PC-9 (cell line): ENCODE results near the gene LGALS1. TPM values are rescaled to one million over a fixed set of nuclear protein-coding genes. Genes with fewer than 3 reads are reported as not detected.

Experiments
- BruUV-seq: library from RNA; stranded (reverse); fragments of 400-500 nt; replicated peaks from 2 replicates; lab custom pipeline; 2021; lab: Mats Ljungman, UMichigan
- CTCF ChIA-PET: fragments of 300-600 bp; sonication (Branson Sonifier 250); formaldehyde crosslinking; loops from one replicate; lab custom pipeline; 2022; ENCODE audit warnings: antibody characterized with exemption; lab: Charles Lee
- POLR2A ChIA-PET: fragments of 300-600 bp; sonication (Branson Sonifier 250); formaldehyde crosslinking; loops from one replicate; lab custom pipeline; 2022; ENCODE audit warnings: antibody characterized with exemption; ENCODE audit not compliant: unreplicated experiment; lab: Charles Lee
- DNase-seq, 2 experiments: peaks; one replicate each; pipeline versions ENCODE4 v3.0.0 to v3.0.0-alpha.2; 2015 to 2022; ENCODE audit warnings: mixed read lengths in 1 of 2
- H2AFZ ChIP-seq: fragments of 200-600 bp; sonication (generic); 2 replicates; pipeline ENCODE4 v1.8.1; 2017; ENCODE audit warnings: antibody characterized with exemption
- H3F3A ChIP-seq: fragments of 200-600 bp; sonication (generic); 2 replicates; pipeline ENCODE4 v1.8.1; 2017; ENCODE audit warnings: antibody characterized with exemption, mild to moderate bottlenecking, low read depth; ENCODE audit not compliant: insufficient read depth
- H3K27ac ChIP-seq: fragments of 200-600 bp; sonication (generic); 2 replicates; pipeline ENCODE4 v1.6.1; 2016; ENCODE audit warnings: mixed run types
- H3K27me3 ChIP-seq: fragments of 200-600 bp; sonication (generic); 2 replicates; pipeline ENCODE4 v1.6.1; 2016; ENCODE audit warnings: low read depth, mixed run types; ENCODE audit not compliant: insufficient read depth
- H3K36me3 ChIP-seq: fragments of 200-600 bp; sonication (generic); 2 replicates; pipeline ENCODE4 v1.6.1; 2016; ENCODE audit warnings: low read depth, mixed run types
- H3K4me1 ChIP-seq: fragments of 200-600 bp; sonication (generic); replicated peaks from 2 replicates; pipeline ENCODE4 v1.6.1; 2016; ENCODE audit warnings: mixed run types; ENCODE audit not compliant: insufficient read depth
- H3K4me2 ChIP-seq: fragments of 200-600 bp; sonication (generic); 2 replicates; pipeline ENCODE4 v1.6.1; 2017; ENCODE audit warnings: mixed run types
- H3K4me3 ChIP-seq: fragments of 200-600 bp; sonication (generic); 2 replicates; pipeline ENCODE4 v1.6.1; 2016; ENCODE audit warnings: mixed run types
- H3K79me2 ChIP-seq: fragments of 200-600 bp; sonication (generic); 2 replicates; pipeline ENCODE4 v1.6.1; 2017; ENCODE audit warnings: low read depth, mixed run types
- H3K9me2 ChIP-seq: fragments of 200-600 bp; sonication (generic); 2 replicates; pipeline ENCODE4 v1.8.1; 2017; ENCODE audit warnings: mild to moderate bottlenecking; ENCODE audit not compliant: insufficient read depth
- H3K9me3 ChIP-seq: fragments of 200-600 bp; sonication (generic); 2 replicates; pipeline ENCODE4 v1.8.1; 2016; ENCODE audit warnings: low read depth; ENCODE audit not compliant: insufficient read depth
- H4K20me1 ChIP-seq: fragments of 200-600 bp; sonication (generic); 2 replicates; pipeline ENCODE4 v1.8.1; 2017; ENCODE audit not compliant: insufficient read depth
- CTCF ChIP-seq: fragments of 200-600 bp; sonication (generic); conservative IDR thresholded peaks from 2 replicates; pipeline ENCODE4 v1.6.1; 2017; ENCODE audit warnings: mixed run types, antibody characterized with exemption, mild to moderate bottlenecking, moderate library complexity
- EZH2 ChIP-seq: fragments of 200-600 bp; sonication (generic); IDR thresholded peaks from 2 replicates; pipeline ENCODE4 v1.8.0; 2017; ENCODE audit warnings: antibody characterized with exemption, low read depth
- intact Hi-C: fragments of 100-400 bp; cut with micrococcal nuclease; formaldehyde crosslinking; loops from one replicate; pipeline ENCODE4 v1.10.0; 2022; ENCODE audit not compliant: unreplicated experiment
- total RNA-seq: library from RNA; stranded (reverse); gene quantifications from 2 replicates; pipeline ENCODE4 v1.2.3, GENCODE V29; 2021

The LGALS1 gene
- total RNA-seq, 1 experiment from 2014 or later: 791 TPM

DNA sequence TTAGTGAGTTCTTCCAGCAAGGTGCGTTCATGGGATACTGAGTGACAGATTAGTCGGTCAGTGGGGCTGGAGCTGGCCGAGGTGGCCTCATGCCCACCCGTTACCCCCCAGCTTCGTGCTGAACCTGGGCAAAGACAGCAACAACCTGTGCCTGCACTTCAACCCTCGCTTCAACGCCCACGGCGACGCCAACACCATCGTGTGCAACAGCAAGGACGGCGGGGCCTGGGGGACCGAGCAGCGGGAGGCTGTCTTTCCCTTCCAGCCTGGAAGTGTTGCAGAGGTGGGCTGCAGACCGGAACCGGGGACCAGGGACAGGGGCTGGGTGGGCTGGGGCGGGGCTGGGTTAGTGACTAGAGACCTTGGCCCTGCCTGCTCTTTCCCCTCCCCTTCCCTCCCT is 2.9 kb downstream of the LGALS1 start:
- POLR2A ChIA-PET: no interaction called here
- Histone ChIP-seq H3K4me2 (no peak overlapping the region), H3F3A (peaks cover 47% of the 10 kb centered on the region), H3K27ac (no peak overlapping the region), H3K36me3 (no peaks in the 10 kb centered on the region), H3K9me3 (no peaks in the 10 kb centered on the region), H3K27me3 (no peaks in the 10 kb centered on the region), H3K9me2 (no peaks in the 10 kb centered on the region), H3K4me3 (no peak overlapping the region), H3K4me1 (peaks cover 56% of the 10 kb centered on the region), H3K79me2 (no peaks in the 10 kb centered on the region), H2AFZ (no peak overlapping the region), H4K20me1 (no peaks in the 10 kb centered on the region)
- intact Hi-C loops: loop anchor here (10.0 kb wide), 1 partner anchor 134 kb away; no protein-coding TSS in a partner anchor
- no peak for TF ChIP-seq EZH2
- TF ChIP-seq CTCF: no peak
- BruUV-seq: no TSS peak
- CTCF ChIA-PET: no interaction called here
- no peak for DNase-seq

DNA sequence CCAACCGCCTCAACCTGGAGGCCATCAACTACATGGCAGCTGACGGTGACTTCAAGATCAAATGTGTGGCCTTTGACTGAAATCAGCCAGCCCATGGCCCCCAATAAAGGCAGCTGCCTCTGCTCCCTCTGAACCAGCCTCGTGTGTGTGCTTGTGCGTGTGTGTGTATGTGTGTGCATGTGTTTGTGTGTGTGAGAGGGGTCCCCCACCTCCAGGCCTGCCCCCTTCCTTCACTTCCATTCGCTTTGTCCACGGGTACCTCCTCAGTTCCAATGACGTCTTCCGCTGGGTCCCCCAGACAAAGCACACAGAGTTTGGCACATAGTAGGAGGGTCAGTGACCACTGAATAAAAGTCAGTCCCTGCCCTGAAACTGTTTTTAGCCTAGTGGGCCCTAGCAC is 4.2 kb downstream of the LGALS1 start:
- no peak for DNase-seq
- H3K79me2 ChIP-seq: no peaks in the 10 kb centered on the region
- TF ChIP-seq EZH2: no peak
- TF ChIP-seq CTCF: no peak
- intact Hi-C loops: loop anchor here (2.0 to 10.0 kb wide), 3 partner anchors 17 to 135 kb away; partner anchors contain the start of genes PDXP and TRIOBP
- no peaks in the 10 kb centered on the region for H3K36me3 ChIP-seq
- no peak overlapping the region for H3K4me3 ChIP-seq
- H3K4me2 ChIP-seq: no peak overlapping the region
- H3F3A ChIP-seq: peaks cover 46% of the 10 kb centered on the region
- no peaks in the 10 kb centered on the region for H4K20me1 ChIP-seq
- H3K4me1 ChIP-seq: peaks cover 45% of the 10 kb centered on the region
- no peak overlapping the region for H3K27ac ChIP-seq
- ChIA-PET CTCF (no interaction called here), POLR2A (no interaction called here)
- BruUV-seq: no TSS peak
- H3K9me3 ChIP-seq: no peaks in the 10 kb centered on the region
- no peaks in the 10 kb centered on the region for H3K27me3 ChIP-seq
- H3K9me2 ChIP-seq: no peaks in the 10 kb centered on the region
- H2AFZ ChIP-seq: no peak overlapping the region

GRCh38 chr22:37680191-37680851 is 4.9 kb downstream of the LGALS1 start:
- Histone ChIP-seq H4K20me1 (no peaks in the 10 kb centered on the region), H2AFZ (no peak overlapping the region)
- intact Hi-C loops: loop anchor here (2.0 kb wide), 2 partner anchors 16 to 22 kb away; partner anchors contain the start of genes PDXP and TRIOBP

More at GRCh38 chr22:37680191-37680851, 4.9 kb downstream of the LGALS1 start:
- Histone ChIP-seq H3K79me2 (no peaks in the 10 kb centered on the region), H3K9me3 (no peaks in the 10 kb centered on the region), H3K4me3 (no peak overlapping the region), H3F3A (peaks cover 46% of the 10 kb centered on the region), H3K27ac (no peak overlapping the region), H3K4me2 (no peak overlapping the region), H3K9me2 (no peaks in the 10 kb centered on the region), H3K4me1 (peaks cover 45% of the 10 kb centered on the region), H3K27me3 (no peaks in the 10 kb centered on the region), H3K36me3 (no peaks in the 10 kb centered on the region)
- BruUV-seq: no TSS peak
- TF ChIP-seq EZH2 (no peak), CTCF (no peak)
- CTCF ChIA-PET: interaction anchor here (0.6 to 1.6 kb wide), 2 partner anchors 22 to 37 kb away, joined by 3 to 32 read pairs; partner anchors contain the start of gene PDXP
- no peak for DNase-seq
- POLR2A ChIA-PET: interaction anchor here (0.6 kb wide), 1 partner anchor 81 kb away, joined by 3 read pairs; no protein-coding TSS in a partner anchor
